Fibroblast of lung (primary cell): ENCODE data around the gene HCFC1R1. TPM values are rescaled to one million over a fixed set of nuclear protein-coding genes. Genes with fewer than 3 reads are reported as not detected.

Experiments
- DNase-seq, 2 donors: peaks; one replicate each; pipeline versions ENCODE4 v3.0.0 to v3.0.0-alpha.2; 2010; ENCODE audit warnings: low read depth in 2 of 2
- H2AFZ ChIP-seq: 2 replicates; pipeline ENCODE4 v1.5.1; 2012; ENCODE audit warnings: low read length, control low read depth, inconsistent platforms
- H3K27ac ChIP-seq: 2 replicates; pipeline ENCODE4 v1.5.1; 2011; ENCODE audit warnings: low read length, control low read depth; ENCODE audit not compliant: insufficient read depth
- H3K27me3 ChIP-seq: 2 replicates; pipeline ENCODE4 v1.5.1; 2011; ENCODE audit warnings: mild to moderate bottlenecking, low read length; ENCODE audit not compliant: control insufficient read depth, insufficient read depth
- H3K36me3 ChIP-seq: 2 replicates; pipeline ENCODE4 v1.5.1; 2011; ENCODE audit warnings: low read length; ENCODE audit not compliant: control insufficient read depth, insufficient read depth
- H3K4me1 ChIP-seq: 2 replicates; pipeline ENCODE4 v1.5.1; 2011; ENCODE audit warnings: low read length; ENCODE audit not compliant: control insufficient read depth, insufficient read depth; ENCODE audit errors: extremely low read depth
- H3K4me2 ChIP-seq: 2 replicates; pipeline ENCODE4 v1.5.1; 2011; ENCODE audit warnings: low read length, control low read depth; ENCODE audit not compliant: insufficient read depth; ENCODE audit errors: extremely low read depth
- H3K4me3 ChIP-seq, 4 experiments: fragments of 200-600 bp in 1 of 4; sonication (generic) in 1 of 4; replicated peaks in 1 of 4; 2 replicates each; pipeline ENCODE4 v1.5.1; 2011 to 2016; ENCODE audit warnings: low read length in 4 of 4, low read depth in 3 of 4, mild to moderate bottlenecking in 3 of 4, control low read depth in 2 of 4, inconsistent platforms in 1 of 4, mixed read lengths in 1 of 4; ENCODE audit not compliant: insufficient read depth in 1 of 4; ENCODE audit errors: control extremely low read depth in 1 of 4
- H3K79me2 ChIP-seq: 2 replicates; pipeline ENCODE4 v1.5.1; 2012; ENCODE audit warnings: mild to moderate bottlenecking, low read length, inconsistent platforms; ENCODE audit not compliant: control insufficient read depth, insufficient read depth
- H3K9ac ChIP-seq: 2 replicates; pipeline ENCODE4 v1.5.1; 2011; ENCODE audit warnings: mild to moderate bottlenecking, low read length, control low read depth; ENCODE audit not compliant: insufficient read depth
- H3K9me3 ChIP-seq: 2 replicates; pipeline ENCODE4 v1.5.1; 2012; ENCODE audit warnings: low read depth, low read length; ENCODE audit not compliant: control insufficient read depth, insufficient read depth
- H4K20me1 ChIP-seq: 2 replicates; pipeline ENCODE4 v1.5.1; 2011; ENCODE audit warnings: low read length; ENCODE audit not compliant: control insufficient read depth, insufficient read depth; ENCODE audit errors: extremely low read depth
- EZH2 ChIP-seq: IDR thresholded peaks from 2 replicates; pipeline ENCODE4 v1.5.1; 2012; ENCODE audit warnings: low read length, control low read depth, mild to moderate bottlenecking; ENCODE audit errors: missing control alignments
- polyA plus RNA-seq, 2 donors: library from polyadenylated mRNA; depleted of rRNA in 1 of 2; stranded (reverse) in 1 of 2; unstranded in 1 of 2; fragments of >200 nt; gene quantifications; 2 replicates each; pipeline ENCODE4 v1.2.1, GENCODE V29; 2011 to 2012; ENCODE audit warnings: missing spikeins in 1 of 2
- total RNA-seq: library from RNA; depleted of rRNA; stranded (reverse); fragments of >200 nt; gene quantifications from 2 replicates; pipeline ENCODE4 v1.2.1, GENCODE V29; 2014
- TF ChIP-seq, protein P1 (sequence below), 2 donors: IDR thresholded peaks in 1 of 2; conservative IDR thresholded peaks in 1 of 2; 1 replicate in 1 of 2; 2 replicates in 1 of 2; pipeline ENCODE4 v1.5.1; 2011 to 2012; ENCODE audit warnings: low read length in 2 of 2, control low read depth in 1 of 2, inconsistent platforms in 1 of 2, low read depth in 1 of 2, mild to moderate bottlenecking in 1 of 2

HCFC1R1 gene
- total and polyA plus RNA-seq, 2 donors (not counting 1 experiment from before 2014, with no cell fraction given): 58.0 to 75.5 TPM

- Histone ChIP-seq H3K4me1 (peaks cover 7% of the 10 kb centered on the region), H3K4me3 (peak overlapping the region; percentile 37 to 96 (median 50)), H3K79me2 (peaks cover 2% of the 10 kb centered on the region), H4K20me1 (no peaks in the 10 kb centered on the region), H3K4me2 (peak overlapping the region; percentile 79), H3K36me3 (peaks cover 11% of the 10 kb centered on the region), H3K27me3 (no peaks in the 10 kb centered on the region), H3K9me3 (no peaks in the 10 kb centered on the region), H2AFZ (peak overlapping the region; percentile 52), H3K27ac (peak overlapping the region; percentile 99), H3K9ac (no peak overlapping the region)
- no peak for DNase-seq
- TF ChIP-seq EZH2: no peak
- TF ChIP-seq, protein P1, sequence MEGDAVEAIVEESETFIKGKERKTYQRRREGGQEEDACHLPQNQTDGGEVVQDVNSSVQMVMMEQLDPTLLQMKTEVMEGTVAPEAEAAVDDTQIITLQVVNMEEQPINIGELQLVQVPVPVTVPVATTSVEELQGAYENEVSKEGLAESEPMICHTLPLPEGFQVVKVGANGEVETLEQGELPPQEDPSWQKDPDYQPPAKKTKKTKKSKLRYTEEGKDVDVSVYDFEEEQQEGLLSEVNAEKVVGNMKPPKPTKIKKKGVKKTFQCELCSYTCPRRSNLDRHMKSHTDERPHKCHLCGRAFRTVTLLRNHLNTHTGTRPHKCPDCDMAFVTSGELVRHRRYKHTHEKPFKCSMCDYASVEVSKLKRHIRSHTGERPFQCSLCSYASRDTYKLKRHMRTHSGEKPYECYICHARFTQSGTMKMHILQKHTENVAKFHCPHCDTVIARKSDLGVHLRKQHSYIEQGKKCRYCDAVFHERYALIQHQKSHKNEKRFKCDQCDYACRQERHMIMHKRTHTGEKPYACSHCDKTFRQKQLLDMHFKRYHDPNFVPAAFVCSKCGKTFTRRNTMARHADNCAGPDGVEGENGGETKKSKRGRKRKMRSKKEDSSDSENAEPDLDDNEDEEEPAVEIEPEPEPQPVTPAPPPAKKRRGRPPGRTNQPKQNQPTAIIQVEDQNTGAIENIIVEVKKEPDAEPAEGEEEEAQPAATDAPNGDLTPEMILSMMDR (conservative IDR thresholded peaks at IDR 0.05 in 1 of 2, IDR thresholded peaks at IDR 0.05 in 1 of 2; ENCODE audit: low read depth in 1 of 2, low read length in 2 of 2): no peak
Measured at GRCh38 chr16:3019594-3020246, 4.0 kb downstream of the HCFC1R1 start.

GRCh38 chr16:3017794-3018506 is 5.8 kb downstream of the HCFC1R1 start, which contains the start of gene CLDN6:
Gene CLDN6 (minus strand): TSS chr16:3018183. CDS start chr16:3016021, 2,162 bp downstream.
- no peak for DNase-seq
- H3K4me2 ChIP-seq: no peak within 1 kb of the TSS

GRCh38 chr16:3017344-3017743 is 6.4 kb downstream of the HCFC1R1 start:
- Histone ChIP-seq H3K4me1 (no peaks in the 10 kb centered on the region), H3K36me3 (peaks cover 6% of the 10 kb centered on the region), H3K79me2 (no peaks in the 10 kb centered on the region), H3K4me3 (no peak overlapping the region), H2AFZ (no peak overlapping the region), H4K20me1 (no peaks in the 10 kb centered on the region), H3K4me2 (no peak overlapping the region), H3K27ac (no peak overlapping the region), H3K9me3 (no peaks in the 10 kb centered on the region), H3K9ac (no peak overlapping the region), H3K27me3 (peaks cover 15% of the 10 kb centered on the region)
- no peak for TF ChIP-seq EZH2
- DNase-seq: no peak

More at GRCh38 chr16:3017794-3018506, 5.8 kb downstream of the HCFC1R1 start, which contains the start of gene CLDN6:
- Histone ChIP-seq H3K4me1 (peaks cover 6% of the 10 kb centered on the region), H2AFZ (no peak within 1 kb of the TSS), H3K9me3 (no peaks in the 10 kb centered on the region), H3K27me3 (peaks cover 11% of the 10 kb centered on the region), H3K79me2 (peaks cover 2% of the 10 kb centered on the region), H3K9ac (no peak within 1 kb of the TSS), H3K36me3 (peaks cover 11% of the 10 kb centered on the region), H3K4me3 (no peak within 1 kb of the TSS), H4K20me1 (no peaks in the 10 kb centered on the region), H3K27ac (no peak within 1 kb of the TSS)
- no peak for TF ChIP-seq EZH2
- TF ChIP-seq, protein P1 (conservative IDR thresholded peaks at IDR 0.05 in 1 of 2, IDR thresholded peaks at IDR 0.05 in 1 of 2; ENCODE audit: low read depth in 1 of 2, low read length in 2 of 2): peak; percentile 7 to 23
